Loucy (cell line): ENCODE data around the gene TLN1.

ENCODE experiments used
- H2AFZ ChIP-seq: fragments of 200-600 bp; sonication (generic); 2 replicates; pipeline ENCODE4 v1.6.0; 2016; ENCODE audit warnings: antibody characterized with exemption, mild to moderate bottlenecking, low read length, moderate library complexity
- H3F3A ChIP-seq: fragments of 200-600 bp; 2 replicates; pipeline ENCODE4 v1.6.0; 2016; ENCODE audit warnings: antibody characterized with exemption, low read depth, mild to moderate bottlenecking
- H3K27me3 ChIP-seq: fragments of 200-600 bp; sonication (generic); 2 replicates; pipeline ENCODE4 v1.6.1; 2014; ENCODE audit warnings: low read length, mild to moderate bottlenecking; ENCODE audit not compliant: insufficient read depth, poor library complexity, severe bottlenecking
- H3K36me3 ChIP-seq: fragments of 200-600 bp; sonication (generic); 2 replicates; pipeline ENCODE4 v1.6.1; 2016; ENCODE audit warnings: low read length; ENCODE audit not compliant: insufficient read depth
- H3K4me1 ChIP-seq: fragments of 200-600 bp; sonication (generic); 2 replicates; pipeline ENCODE4 v1.5.1; 2014; ENCODE audit warnings: low read length, mild to moderate bottlenecking; ENCODE audit not compliant: insufficient read depth, poor library complexity, severe bottlenecking
- H3K4me2 ChIP-seq: fragments of 200-600 bp; sonication (generic); 2 replicates; pipeline ENCODE4 v1.6.0; 2014; ENCODE audit warnings: antibody characterized with exemption, low read length, low read depth, mild to moderate bottlenecking; ENCODE audit not compliant: poor library complexity, severe bottlenecking
- H3K4me3 ChIP-seq: fragments of 200-600 bp; sonication (generic); 2 replicates; pipeline ENCODE4 v1.5.1; 2014; ENCODE audit warnings: low read length, mild to moderate bottlenecking, mixed read lengths; ENCODE audit not compliant: poor library complexity, severe bottlenecking
- H3K79me2 ChIP-seq: fragments of 200-600 bp; sonication (generic); 2 replicates; pipeline ENCODE4 v1.6.1; 2014; ENCODE audit warnings: low read length; ENCODE audit not compliant: insufficient read depth
- H3K9ac ChIP-seq: fragments of 200-600 bp; sonication (generic); 2 replicates; pipeline ENCODE4 v1.6.0; 2014; ENCODE audit warnings: mild to moderate bottlenecking, low read depth, low read length, moderate library complexity; ENCODE audit not compliant: poor library complexity, severe bottlenecking
- H3K9me2 ChIP-seq: fragments of 200-600 bp; sonication (generic); replicated peaks from 2 replicates; pipeline ENCODE4 v1.6.1; 2016; ENCODE audit warnings: low read depth, low read length, mixed read lengths
- H3K9me3 ChIP-seq: fragments of 200-600 bp; sonication (generic); 2 replicates; pipeline ENCODE4 v1.6.1; 2014; ENCODE audit warnings: mild to moderate bottlenecking, antibody characterized with exemption, low read length, low read depth; ENCODE audit not compliant: insufficient read depth
- H4K20me1 ChIP-seq: fragments of 200-600 bp; sonication (generic); 2 replicates; pipeline ENCODE4 v1.6.0; 2014; ENCODE audit warnings: antibody characterized with exemption, low read length, mild to moderate bottlenecking; ENCODE audit not compliant: insufficient read depth, poor library complexity, severe bottlenecking
- EZH2phosphoT487 ChIP-seq: fragments of 200-600 bp; IDR thresholded peaks from 2 replicates; pipeline ENCODE4 v1.6.1; 2018; ENCODE audit warnings: antibody characterized with exemption, mild to moderate bottlenecking, moderate library complexity, borderline replicate concordance
- TF ChIP-seq, protein P1 (sequence below): fragments of 200-600 bp; sonication (generic); conservative IDR thresholded peaks from 2 replicates; pipeline ENCODE4 v1.5.1; 2014; ENCODE audit warnings: mild to moderate bottlenecking, antibody characterized with exemption, low read length

The TLN1 gene

DNA sequence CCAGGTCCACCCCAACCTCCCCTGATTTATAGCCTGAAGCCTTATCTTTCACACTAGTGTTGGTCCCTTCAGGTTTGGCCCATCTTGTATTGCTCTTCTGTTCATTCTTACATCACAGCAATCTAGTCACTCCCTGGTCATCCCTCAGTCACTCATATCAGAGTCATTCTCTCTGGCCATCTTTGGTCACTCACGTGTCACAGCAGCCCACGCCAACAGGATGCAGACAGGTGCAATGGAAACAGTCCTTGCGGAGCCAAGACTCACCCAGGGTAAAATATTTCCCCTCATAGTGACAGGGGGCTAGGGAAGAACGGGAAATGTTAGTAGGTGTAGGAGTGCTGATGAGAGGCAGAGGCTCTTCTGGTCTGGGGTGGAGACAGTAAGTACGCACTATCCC is 21.5 kb upstream of the TLN1 start:
- no peak overlapping the region for H3K4me2 ChIP-seq
- no peaks in the 10 kb centered on the region for H3K9me2 ChIP-seq
- H3K9ac ChIP-seq = no peak overlapping the region
- no peaks in the 10 kb centered on the region for H3F3A ChIP-seq
- peaks cover 8% of the 10 kb centered on the region for H4K20me1 ChIP-seq
- H3K9me3 ChIP-seq = no peaks in the 10 kb centered on the region
- peaks cover 26% of the 10 kb centered on the region for H3K4me1 ChIP-seq
- H3K27me3 ChIP-seq = no peaks in the 10 kb centered on the region
- H3K36me3 ChIP-seq = peaks cover 6% of the 10 kb centered on the region; the same call in 1 of the 2 replicates
- no peak overlapping the region for H3K4me3 ChIP-seq
- TF ChIP-seq, protein P1, sequence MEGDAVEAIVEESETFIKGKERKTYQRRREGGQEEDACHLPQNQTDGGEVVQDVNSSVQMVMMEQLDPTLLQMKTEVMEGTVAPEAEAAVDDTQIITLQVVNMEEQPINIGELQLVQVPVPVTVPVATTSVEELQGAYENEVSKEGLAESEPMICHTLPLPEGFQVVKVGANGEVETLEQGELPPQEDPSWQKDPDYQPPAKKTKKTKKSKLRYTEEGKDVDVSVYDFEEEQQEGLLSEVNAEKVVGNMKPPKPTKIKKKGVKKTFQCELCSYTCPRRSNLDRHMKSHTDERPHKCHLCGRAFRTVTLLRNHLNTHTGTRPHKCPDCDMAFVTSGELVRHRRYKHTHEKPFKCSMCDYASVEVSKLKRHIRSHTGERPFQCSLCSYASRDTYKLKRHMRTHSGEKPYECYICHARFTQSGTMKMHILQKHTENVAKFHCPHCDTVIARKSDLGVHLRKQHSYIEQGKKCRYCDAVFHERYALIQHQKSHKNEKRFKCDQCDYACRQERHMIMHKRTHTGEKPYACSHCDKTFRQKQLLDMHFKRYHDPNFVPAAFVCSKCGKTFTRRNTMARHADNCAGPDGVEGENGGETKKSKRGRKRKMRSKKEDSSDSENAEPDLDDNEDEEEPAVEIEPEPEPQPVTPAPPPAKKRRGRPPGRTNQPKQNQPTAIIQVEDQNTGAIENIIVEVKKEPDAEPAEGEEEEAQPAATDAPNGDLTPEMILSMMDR = no peak
- TF ChIP-seq EZH2phosphoT487 = no peak
- H2AFZ ChIP-seq = no peak overlapping the region
- peaks cover 28% of the 10 kb centered on the region for H3K79me2 ChIP-seq

DNA sequence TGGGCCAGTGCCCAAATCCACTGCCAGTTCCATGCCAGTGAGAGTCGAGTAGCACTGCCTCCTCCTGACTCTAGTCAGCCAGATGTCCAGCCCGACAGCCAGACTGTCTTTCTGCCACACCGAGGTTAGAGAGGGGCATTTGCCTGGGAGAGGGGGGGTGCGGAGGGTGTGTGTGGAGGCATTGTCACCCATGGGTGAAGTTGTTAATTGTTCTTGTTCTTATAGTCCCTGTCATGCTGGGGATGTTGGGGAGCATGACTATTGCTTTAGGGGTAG is 18.2 kb upstream of the TLN1 start:
- H3K9me3 ChIP-seq = no peaks in the 10 kb centered on the region
- peaks cover 35% of the 10 kb centered on the region for H3K4me1 ChIP-seq
- peaks cover 47% of the 10 kb centered on the region for H3K79me2 ChIP-seq
- H2AFZ ChIP-seq = no peak overlapping the region
- peak overlapping the region; percentile 90 for H3K4me3 ChIP-seq
- H3K27me3 ChIP-seq = no peaks in the 10 kb centered on the region
- peak overlapping the region; percentile 79 for H3K9ac ChIP-seq
- TF ChIP-seq EZH2phosphoT487 = no peak
- TF ChIP-seq, protein P1 = no peak
- H3F3A ChIP-seq = no peaks in the 10 kb centered on the region
- peak overlapping the region; percentile 87 for H3K4me2 ChIP-seq
- H3K9me2 ChIP-seq = no peaks in the 10 kb centered on the region
- H3K36me3 ChIP-seq = peaks cover 6% of the 10 kb centered on the region; the same call in 1 of the 2 replicates
- H4K20me1 ChIP-seq = peaks cover 28% of the 10 kb centered on the region

DNA sequence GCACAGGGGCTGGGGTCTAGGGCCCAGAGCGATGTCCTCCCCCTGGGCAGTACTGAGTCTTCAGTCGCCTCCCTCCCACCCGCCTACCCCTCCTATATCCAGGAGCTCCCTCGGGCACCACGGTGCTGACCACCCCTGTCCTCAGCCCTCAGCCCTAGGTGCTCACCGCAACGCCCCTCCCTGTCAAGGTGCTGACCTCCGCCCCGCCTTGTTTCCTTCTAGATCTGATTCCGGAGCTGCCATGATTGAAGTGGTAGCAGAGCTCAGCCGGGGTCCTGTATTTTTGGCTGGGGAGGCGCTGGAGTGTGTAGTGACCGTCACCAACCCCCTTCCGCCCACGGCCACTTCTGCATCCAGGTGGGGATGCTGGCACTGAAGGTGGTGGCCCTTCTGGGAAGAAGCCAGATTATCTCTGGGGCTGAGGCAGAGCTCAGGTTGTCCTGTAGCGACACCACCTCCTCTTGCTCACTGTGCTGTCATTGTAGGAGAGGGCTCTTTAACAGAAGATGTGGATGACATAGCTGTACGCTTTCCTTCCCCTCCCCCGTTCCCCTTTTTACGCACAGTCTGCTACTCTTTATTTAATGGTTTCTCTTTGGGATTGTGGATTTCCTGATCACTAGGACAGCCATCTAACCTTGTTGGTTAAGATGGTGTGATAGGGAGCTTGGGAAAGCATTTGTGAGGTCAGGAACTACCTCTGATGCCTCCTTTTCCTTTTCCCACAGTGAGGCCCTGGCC is 17.7 kb upstream of the TLN1 start:
- H3K79me2 ChIP-seq = peaks cover 50% of the 10 kb centered on the region
- H3K36me3 ChIP-seq = peaks cover 6% of the 10 kb centered on the region; the same call in 1 of the 2 replicates
- H3K4me3 ChIP-seq = peak overlapping the region; percentile 90
- H2AFZ ChIP-seq = peak overlapping the region; percentile 89
- H3K4me1 ChIP-seq = peaks cover 35% of the 10 kb centered on the region
- H3F3A ChIP-seq = no peaks in the 10 kb centered on the region
- no peaks in the 10 kb centered on the region for H3K27me3 ChIP-seq
- peaks cover 28% of the 10 kb centered on the region for H4K20me1 ChIP-seq
- TF ChIP-seq, protein P1 = no peak
- TF ChIP-seq EZH2phosphoT487 = no peak
- peak overlapping the region; percentile 79 for H3K9ac ChIP-seq
- H3K9me3 ChIP-seq = no peaks in the 10 kb centered on the region
- H3K9me2 ChIP-seq = no peaks in the 10 kb centered on the region
- peak overlapping the region; percentile 87 for H3K4me2 ChIP-seq
